Upper lobe of left lung (tissue), 6 donors: Measurements from ENCODE around the gene FAT2. TPM values are rescaled to one million over a fixed set of nuclear protein-coding genes. Genes with fewer than 3 reads are reported as not detected.
"Not testable (repeated sequence)": the region's sequence is repeated elsewhere in the genome, so short reads cannot be mapped to it uniquely, and the experiment has no call there.

ENCODE experiments used
- ATAC-seq, 2 donors: fragments of 200-7000 bp; cut with Tn5 transposase; one replicate each; pipeline ENCODE4 v1.9.1; 2022; ENCODE audit warnings: mild to moderate bottlenecking in 2 of 2, moderate library complexity in 2 of 2; ENCODE audit not compliant: low FRiP score in 2 of 2
- DNase-seq, 2 donors: peaks; one replicate each; pipeline ENCODE4 v3.0.0-alpha.2; 2019 to 2020
- H3K27ac ChIP-seq, 4 donors: fragments of 200-600 bp; sonication (generic); one replicate each; pipeline ENCODE4 v1.5.1; 2016 to 2019
- H3K27me3 ChIP-seq, 4 donors: fragments of 200-600 bp; sonication (generic); one replicate each; pipeline ENCODE4 v1.5.1; 2017 to 2019
- H3K36me3 ChIP-seq, 4 donors: fragments of 200-600 bp; sonication (generic); one replicate each; pipeline ENCODE4 v1.5.1; 2016 to 2019
- H3K4me1 ChIP-seq, 4 donors: fragments of 200-600 bp; sonication (generic); one replicate each; pipeline ENCODE4 v1.5.1; 2018 to 2019
- H3K4me3 ChIP-seq, 4 donors: fragments of 200-600 bp; sonication (generic); one replicate each; pipeline ENCODE4 v1.5.1; 2017 to 2019; ENCODE audit warnings: mild to moderate bottlenecking in 2 of 4, moderate library complexity in 1 of 4
- H3K9me3 ChIP-seq, 4 donors: fragments of 200-600 bp; sonication (generic); one replicate each; pipeline ENCODE4 v1.5.1; 2018 to 2019
- EP300 ChIP-seq, 4 donors: sonication (generic); formaldehyde crosslinking; IDR thresholded peaks; one replicate each; pipeline ENCODE4 v1.5.1; 2017; ENCODE audit warnings: antibody characterized with exemption in 4 of 4, control low read depth in 2 of 4
- POLR2A ChIP-seq, 4 donors: fragments of 450-650 bp; IDR thresholded peaks; one replicate each; pipeline ENCODE4 v1.5.1; 2016 to 2017; ENCODE audit warnings: antibody characterized with exemption in 4 of 4, mild to moderate bottlenecking in 2 of 4
- POLR2AphosphoS5 ChIP-seq, 2 donors: sonication (generic); formaldehyde crosslinking; IDR thresholded peaks; one replicate each; pipeline ENCODE4 v1.5.1; 2017; ENCODE audit warnings: antibody characterized with exemption in 2 of 2
- WGBS, 2 donors: methylation state at CpG; one replicate each; pipeline ENCODE4 v1.1.5; 2017 to 2018; 5-methylcytosine and 5-hydroxymethylcytosine counted together
- total RNA-seq, 6 donors: library from RNA; depleted of rRNA in 4 of 6; stranded (reverse); fragments of >200 nt in 4 of 6; gene quantifications; one replicate each; pipeline versions ENCODE4 v1.1.0 to v1.2.1, GENCODE V29; 2016 to 2021
- TF ChIP-seq, protein P1 (sequence below), 6 experiments: fragments of 450-650 bp in 4 of 6; fragments of 200-600 bp in 2 of 6; sonication (generic) in 2 of 6; IDR thresholded peaks; one replicate each; pipeline ENCODE4 v1.5.1; 2016 to 2019; ENCODE audit warnings: antibody characterized with exemption in 6 of 6
- donor health status: DM: no; HTN: no; CAD: no; lungs with moderate emphysema.
- donor health status: DM: no; HTN: yes; CAD: no; lungs with severe emphysema.

FAT2 gene
- total RNA-seq, 6 donors from 2014 or later: under 0.01 to 2.3 (median 0.06) TPM; not detected in 1

DNA sequence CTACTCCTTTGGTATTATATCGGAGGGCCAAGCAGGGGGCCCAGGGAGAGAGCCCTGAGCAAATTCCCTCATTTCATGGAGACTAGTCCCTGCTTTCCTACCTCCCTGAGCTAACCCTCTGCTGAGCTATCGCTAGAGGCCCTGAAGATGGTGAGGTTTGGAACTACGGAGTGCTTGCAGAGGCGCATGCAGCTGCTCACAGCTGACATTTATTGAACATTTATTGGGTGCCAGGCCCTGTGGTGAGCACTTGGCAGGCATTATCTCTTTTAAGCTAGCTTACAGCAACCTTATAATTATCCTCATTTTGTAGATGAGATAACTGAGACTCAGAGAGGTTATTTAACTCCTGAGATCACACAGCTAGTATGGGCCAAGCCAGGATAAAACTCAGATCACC, 9.8 kb downstream of the FAT2 start:
- Histone ChIP-seq H3K4me3 (no peak overlapping the region), H3K27me3 (no peaks in the 10 kb centered on the region), H3K36me3 (no peaks in the 10 kb centered on the region), H3K4me1 (peaks cover 0 to 3% (median 0%) of the 10 kb centered on the region in 4 donors), H3K9me3 (no peaks in the 10 kb centered on the region), H3K27ac (no peak overlapping the region)
- WGBS, 2 donors: 85 to 93% methylated on average over 4 of the region's 4 CpGs
- no peak for ATAC-seq
- DNase-seq: no peak
- TF ChIP-seq, protein P1, sequence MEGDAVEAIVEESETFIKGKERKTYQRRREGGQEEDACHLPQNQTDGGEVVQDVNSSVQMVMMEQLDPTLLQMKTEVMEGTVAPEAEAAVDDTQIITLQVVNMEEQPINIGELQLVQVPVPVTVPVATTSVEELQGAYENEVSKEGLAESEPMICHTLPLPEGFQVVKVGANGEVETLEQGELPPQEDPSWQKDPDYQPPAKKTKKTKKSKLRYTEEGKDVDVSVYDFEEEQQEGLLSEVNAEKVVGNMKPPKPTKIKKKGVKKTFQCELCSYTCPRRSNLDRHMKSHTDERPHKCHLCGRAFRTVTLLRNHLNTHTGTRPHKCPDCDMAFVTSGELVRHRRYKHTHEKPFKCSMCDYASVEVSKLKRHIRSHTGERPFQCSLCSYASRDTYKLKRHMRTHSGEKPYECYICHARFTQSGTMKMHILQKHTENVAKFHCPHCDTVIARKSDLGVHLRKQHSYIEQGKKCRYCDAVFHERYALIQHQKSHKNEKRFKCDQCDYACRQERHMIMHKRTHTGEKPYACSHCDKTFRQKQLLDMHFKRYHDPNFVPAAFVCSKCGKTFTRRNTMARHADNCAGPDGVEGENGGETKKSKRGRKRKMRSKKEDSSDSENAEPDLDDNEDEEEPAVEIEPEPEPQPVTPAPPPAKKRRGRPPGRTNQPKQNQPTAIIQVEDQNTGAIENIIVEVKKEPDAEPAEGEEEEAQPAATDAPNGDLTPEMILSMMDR (IDR thresholded peaks at IDR 0.05): no peak
- no peak for TF ChIP-seq POLR2AphosphoS5 (IDR thresholded peaks at IDR 0.05)
- no peak for TF ChIP-seq POLR2A (IDR thresholded peaks at IDR 0.05)
- no peak for TF ChIP-seq EP300 (IDR thresholded peaks at IDR 0.05)

DNA sequence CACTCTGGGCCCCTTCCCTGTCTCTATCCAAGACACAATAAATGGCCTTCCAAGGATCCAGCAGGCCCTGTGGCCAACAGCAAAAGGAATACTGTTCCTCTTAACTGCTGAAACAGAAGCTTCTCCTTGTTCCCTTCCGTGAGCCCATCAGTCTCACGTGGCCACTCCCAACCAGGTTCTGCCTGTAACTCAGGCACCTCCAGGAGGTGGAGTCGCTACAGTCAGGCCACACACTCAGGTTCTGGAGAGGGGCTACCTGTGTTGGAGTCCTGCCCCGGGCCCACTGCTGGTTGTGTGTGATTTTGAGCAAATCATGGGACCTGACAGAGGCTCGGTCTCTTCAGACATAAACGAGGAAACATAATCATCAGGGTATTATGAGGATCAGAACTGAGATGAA, 10.3 kb downstream of the FAT2 start:
- H3K36me3 ChIP-seq: no peaks in the 10 kb centered on the region
- H3K9me3 ChIP-seq: no peaks in the 10 kb centered on the region
- H3K27me3 ChIP-seq: no peaks in the 10 kb centered on the region
- H3K27ac ChIP-seq: no peak overlapping the region
- WGBS, 2 donors: 73 to 75% methylated on average over 6 of the region's 6 CpGs
- no peak overlapping the region for H3K4me3 ChIP-seq
- no peak for TF ChIP-seq POLR2A (IDR thresholded peaks at IDR 0.05)
- TF ChIP-seq EP300 (IDR thresholded peaks at IDR 0.05): no peak
- no peak for TF ChIP-seq POLR2AphosphoS5 (IDR thresholded peaks at IDR 0.05)
- TF ChIP-seq, protein P1 (IDR thresholded peaks at IDR 0.05): no peak
- ATAC-seq (no peak), DNase-seq (no peak)
- peaks cover 0 to 3% (median 0%) of the 10 kb centered on the region in 4 donors for H3K4me1 ChIP-seq

DNA sequence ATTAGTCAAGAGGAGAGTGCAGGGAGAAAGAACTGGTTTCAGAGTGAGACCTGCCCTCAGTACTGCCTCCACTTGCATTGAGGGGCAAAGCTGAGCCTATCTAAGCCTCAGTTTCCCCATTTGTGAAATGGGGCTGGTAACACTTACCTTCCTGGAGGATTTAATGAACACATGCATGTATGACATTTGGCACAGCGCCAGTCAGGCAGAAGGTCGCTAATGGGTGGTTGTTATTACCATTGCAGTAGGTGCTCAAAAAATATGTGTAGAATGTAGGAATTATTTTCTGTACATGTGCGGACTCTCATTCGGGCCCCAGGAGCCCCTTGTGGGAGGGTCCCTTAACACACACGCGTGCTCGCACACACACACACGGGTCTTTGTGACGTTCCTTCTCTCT, 10.9 kb downstream of the FAT2 start:
- Histone ChIP-seq H3K36me3 (no peaks in the 10 kb centered on the region), H3K27ac (no peak overlapping the region), H3K4me1 (peaks cover 0 to 3% (median 0%) of the 10 kb centered on the region in 4 donors), H3K4me3 (no peak overlapping the region), H3K9me3 (no peaks in the 10 kb centered on the region), H3K27me3 (no peaks in the 10 kb centered on the region)
- DNase-seq: no peak
- no peak for ATAC-seq
- TF ChIP-seq EP300 (IDR thresholded peaks at IDR 0.05) (no peak), POLR2AphosphoS5 (IDR thresholded peaks at IDR 0.05) (no peak), POLR2A (IDR thresholded peaks at IDR 0.05) (no peak)
- TF ChIP-seq, protein P1 (IDR thresholded peaks at IDR 0.05): no peak
- WGBS, 2 donors: 85 to 93% methylated on average over 9 of the region's 9 CpGs

DNA sequence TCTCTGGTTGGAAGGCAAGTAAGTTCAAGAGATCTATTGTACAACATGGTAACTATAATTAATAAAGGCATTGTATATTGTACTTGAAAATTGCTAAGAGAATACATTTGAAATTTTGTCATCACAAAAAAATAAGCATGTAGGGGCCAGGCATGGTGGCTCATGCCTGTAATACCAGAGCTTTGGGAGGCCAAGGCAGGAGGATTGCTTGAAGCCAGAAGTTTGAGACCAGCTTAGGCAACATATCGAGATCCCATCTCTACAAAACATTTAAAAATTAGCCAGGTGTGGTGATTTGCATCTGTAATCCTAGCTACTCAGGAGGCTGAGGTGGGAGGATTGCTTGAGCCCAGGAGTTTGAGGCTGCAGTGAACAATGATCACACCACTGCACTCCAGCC, 12.0 kb downstream of the FAT2 start:
- H3K36me3 ChIP-seq, H3K4me3 ChIP-seq, DNase-seq, H3K9me3 ChIP-seq, H3K27me3 ChIP-seq, H3K4me1 ChIP-seq, ATAC-seq, H3K27ac ChIP-seq: not testable (repeated sequence)
- WGBS, 2 donors: 76 to 85% methylated on average over 1 of the region's 1 CpG

DNA sequence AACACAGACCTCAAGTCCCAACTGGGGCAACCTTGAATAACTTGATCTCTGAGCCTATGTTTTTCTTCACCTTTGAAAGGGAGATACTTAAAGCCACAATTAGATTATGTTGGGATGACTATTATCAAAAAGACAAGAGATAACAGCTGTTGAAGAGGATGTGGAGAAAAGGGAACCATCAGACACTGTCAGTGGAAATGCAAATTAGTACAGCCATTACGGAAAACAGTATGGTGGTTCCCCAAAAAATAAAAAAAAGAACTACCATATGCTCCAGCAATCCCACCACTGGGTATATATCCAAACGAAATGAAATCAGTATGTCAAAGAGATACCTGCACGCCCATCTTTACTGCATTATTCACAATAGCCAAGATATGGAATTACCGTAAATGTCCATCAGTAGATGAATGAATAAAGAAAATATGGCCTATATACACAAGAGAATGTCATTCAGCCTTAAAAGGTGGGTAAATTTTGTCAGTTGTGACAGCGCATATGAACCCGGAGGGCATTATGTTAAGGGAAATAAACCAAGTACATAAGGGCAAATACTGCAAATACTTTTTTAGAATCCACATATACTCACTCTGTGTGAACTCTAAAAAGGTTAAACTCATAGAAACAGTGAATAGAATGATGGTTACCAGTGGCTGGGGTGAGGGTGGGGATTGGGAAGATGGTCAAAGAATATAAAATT, 12.7 kb downstream of the FAT2 start:
- ATAC-seq (no peak), DNase-seq (no peak)
- H3K9me3 ChIP-seq: no peaks in the 10 kb centered on the region
- no peak overlapping the region for H3K27ac ChIP-seq
- no peak overlapping the region for H3K4me3 ChIP-seq
- no peaks in the 10 kb centered on the region for H3K36me3 ChIP-seq
- TF ChIP-seq, protein P1 (IDR thresholded peaks at IDR 0.05): no peak
- no peak for TF ChIP-seq EP300 (IDR thresholded peaks at IDR 0.05)
- TF ChIP-seq POLR2A (IDR thresholded peaks at IDR 0.05): no peak
- TF ChIP-seq POLR2AphosphoS5 (IDR thresholded peaks at IDR 0.05): no peak
- peaks cover 0 to 3% (median 0%) of the 10 kb centered on the region in 4 donors for H3K4me1 ChIP-seq
- no peaks in the 10 kb centered on the region for H3K27me3 ChIP-seq
- WGBS, 2 donors: 87 to 90% methylated on average over 6 of the region's 6 CpGs
